CD4-positive, alpha-beta memory T cell (primary cell): ENCODE measurements around the gene STPG2. TPM values are rescaled to one million over a fixed set of nuclear protein-coding genes. Genes with fewer than 3 reads are reported as not detected.
"Not testable (repeated sequence)": the region's sequence is repeated elsewhere in the genome, so short reads cannot be mapped to it uniquely, and the experiment has no call there.

ENCODE experiments used
- CTCF ChIA-PET: fragments of 350-600 bp; sonication (Branson Sonifier 250); formaldehyde crosslinking; loops from one replicate; lab custom pipeline; 2021; ENCODE audit warnings: inconsistent platforms; ENCODE audit not compliant: partially characterized antibody; lab: Charles Lee
- POLR2A ChIA-PET: fragments of 350-600 bp; sonication (Branson Sonifier 250); formaldehyde crosslinking; loops from one replicate; lab custom pipeline; 2021; ENCODE audit not compliant: partially characterized antibody; lab: Charles Lee
- DNase-seq, 5 donors: peaks; one replicate each; pipeline versions ENCODE4 v3.0.0 to v3.0.0-alpha.2; 2020 to 2022; ENCODE audit warnings: mixed read lengths in 1 of 5
- H3K27ac ChIP-seq: one replicate; pipeline ENCODE4 v1.7.0; 2013; ENCODE audit warnings: low read depth, low read length
- H3K27me3 ChIP-seq: 2 replicates; pipeline ENCODE4 v1.7.0; 2013; ENCODE audit warnings: mild to moderate bottlenecking, low read length, moderate library complexity; ENCODE audit not compliant: insufficient read depth
- H3K36me3 ChIP-seq: 2 replicates; pipeline ENCODE4 v1.7.0; 2013; ENCODE audit warnings: mild to moderate bottlenecking, low read length, moderate library complexity; ENCODE audit not compliant: insufficient read depth
- H3K4me1 ChIP-seq: 2 replicates; pipeline ENCODE4 v1.7.0; 2013; ENCODE audit warnings: mild to moderate bottlenecking, low read length, moderate library complexity; ENCODE audit not compliant: insufficient read depth
- H3K4me3 ChIP-seq, 2 donors: one replicate each; pipeline ENCODE4 v1.7.0; 2013; ENCODE audit warnings: low read length in 2 of 2, mild to moderate bottlenecking in 1 of 2
- H3K9me3 ChIP-seq, 2 donors: one replicate each; pipeline ENCODE4 v1.7.0; 2013; ENCODE audit warnings: low read length in 2 of 2, control low read depth in 1 of 2; ENCODE audit not compliant: control insufficient read depth in 1 of 2
- H3K27ac Mint-ChIP-seq, 7 donors: one replicate each; pipeline ENCODE4 v1.8.0; 2020 to 2021; ENCODE audit warnings: mixed read lengths in 7 of 7, mild to moderate bottlenecking in 6 of 7, inconsistent platforms in 3 of 7, moderate library complexity in 3 of 7
- H3K27me3 Mint-ChIP-seq, 2 donors: one replicate each; pipeline ENCODE4 v1.8.0; 2020 to 2021; ENCODE audit warnings: mixed read lengths in 2 of 2
- H3K36me3 Mint-ChIP-seq, 2 donors: one replicate each; pipeline ENCODE4 v1.8.0; 2020 to 2021; ENCODE audit warnings: mixed read lengths in 2 of 2, inconsistent platforms in 1 of 2, mild to moderate bottlenecking in 1 of 2
- H3K4me1 Mint-ChIP-seq, 4 donors: one replicate each; pipeline ENCODE4 v1.8.0; 2020 to 2021; ENCODE audit warnings: mixed read lengths in 4 of 4, mild to moderate bottlenecking in 1 of 4
- H3K4me3 Mint-ChIP-seq, 8 donors: one replicate each; pipeline ENCODE4 v1.8.0; 2020 to 2021; ENCODE audit warnings: mixed read lengths in 8 of 8, mild to moderate bottlenecking in 7 of 8, moderate library complexity in 6 of 8, inconsistent platforms in 3 of 8
- H3K9me3 Mint-ChIP-seq, 8 donors: one replicate each; pipeline ENCODE4 v1.8.0; 2020 to 2021; ENCODE audit warnings: mixed read lengths in 8 of 8, mild to moderate bottlenecking in 5 of 8, inconsistent platforms in 3 of 8, moderate library complexity in 1 of 8
- intact Hi-C: fragments of 100-400 bp; cut with micrococcal nuclease; formaldehyde crosslinking; loops from one replicate; pipeline ENCODE4 v1.15.1; 2023
- polyA plus RNA-seq, 2 donors: library from polyadenylated mRNA; unstranded; fragments of 300-500 nt; fragmentation: Illumina TruSeq; gene quantifications; one replicate each; pipeline ENCODE4 v1.2.3, GENCODE V29; 2021
- total RNA-seq, 2 experiments: library from RNA; stranded (reverse); gene quantifications; one replicate each; pipeline ENCODE4 v1.2.3, GENCODE V29; 2021

Gene STPG2
- total and polyA plus RNA-seq, 4 experiments from 2014 or later: 0.47 to 0.84 TPM; not detected in 2

DNA sequence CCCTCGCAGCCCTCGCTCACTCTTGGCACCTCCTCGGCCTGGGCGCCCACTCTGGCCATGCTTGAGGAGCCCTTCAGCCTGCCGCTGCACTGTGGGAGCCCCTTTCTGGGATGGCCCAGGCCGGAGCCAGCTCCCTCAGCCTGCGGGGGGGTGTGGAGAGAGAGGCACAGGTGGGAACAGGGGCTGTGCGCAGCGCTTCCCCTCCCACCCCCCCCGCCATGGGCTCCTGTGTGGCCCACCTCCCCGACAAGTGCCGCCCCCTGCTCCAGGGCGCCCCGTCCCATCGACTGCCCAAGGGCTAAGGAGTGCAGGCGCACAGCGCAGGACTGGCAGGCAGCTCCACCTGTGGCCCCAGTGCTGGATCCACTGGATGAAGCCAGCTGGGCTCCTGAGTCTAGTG, 220.2 kb downstream of the STPG2 start:
- POLR2A ChIA-PET: no interaction called here
- intact Hi-C loops: no loop called here

DNA sequence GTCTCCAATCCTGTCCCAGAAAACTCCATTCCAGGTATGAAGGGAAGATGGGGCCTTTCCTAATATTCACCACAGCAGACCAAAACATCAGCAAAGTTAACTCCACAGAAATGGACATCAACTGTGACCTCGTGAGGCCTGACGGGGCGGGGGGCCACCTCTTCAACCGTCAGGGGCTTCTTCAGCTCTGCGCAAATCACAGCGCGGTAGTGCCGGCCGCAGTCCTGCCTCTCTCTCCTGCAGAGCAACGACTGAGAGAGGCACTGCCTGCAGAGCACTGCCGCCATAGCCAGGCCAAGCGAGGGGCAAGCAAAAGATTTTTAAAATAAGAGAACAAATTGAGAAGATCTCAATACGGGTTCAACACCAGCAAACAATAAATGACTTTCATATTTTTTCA, 226.2 kb downstream of the STPG2 start:
- intact Hi-C loops: no loop called here
- H3K27ac Mint-ChIP-seq: no peak overlapping the region
- no peaks in the 10 kb centered on the region for H3K4me1 Mint-ChIP-seq
- no peak overlapping the region for H3K4me3 Mint-ChIP-seq
- DNase-seq: peak in 1 of 5 donors; percentile 24
- H3K9me3 Mint-ChIP-seq: peaks cover 0 to 23% (median 6%) of the 10 kb centered on the region in 8 donors
- ChIA-PET CTCF (no interaction called here), POLR2A (no interaction called here)
- no peak overlapping the region for H3K4me3 ChIP-seq
- no peaks in the 10 kb centered on the region for H3K36me3 ChIP-seq
- H3K27ac ChIP-seq: no peak overlapping the region
- no peaks in the 10 kb centered on the region for H3K27me3 ChIP-seq
- H3K36me3 Mint-ChIP-seq: no peaks in the 10 kb centered on the region
- H3K9me3 ChIP-seq: no peaks in the 10 kb centered on the region
- H3K27me3 Mint-ChIP-seq: no peaks in the 10 kb centered on the region
- H3K4me1 ChIP-seq: no peaks in the 10 kb centered on the region

More for the DNA sequence above, 220.2 kb downstream of the STPG2 start:
- no peaks in the 10 kb centered on the region for H3K27me3 Mint-ChIP-seq
- no peaks in the 10 kb centered on the region for H3K36me3 Mint-ChIP-seq
- Histone ChIP-seq H3K9me3 (no peaks in the 10 kb centered on the region), H3K27ac (no peak overlapping the region), H3K4me1 (no peaks in the 10 kb centered on the region), H3K27me3 (no peaks in the 10 kb centered on the region), H3K36me3 (no peaks in the 10 kb centered on the region), H3K4me3 (no peak overlapping the region)
- peaks cover 0 to 9% (median 4%) of the 10 kb centered on the region in 8 donors for H3K9me3 Mint-ChIP-seq
- peak in 1 of 5 donors; percentile 23 for DNase-seq
- H3K4me3 Mint-ChIP-seq: no peak overlapping the region
- CTCF ChIA-PET: no interaction called here
- no peaks in the 10 kb centered on the region for H3K4me1 Mint-ChIP-seq
- no peak overlapping the region for H3K27ac Mint-ChIP-seq

DNA sequence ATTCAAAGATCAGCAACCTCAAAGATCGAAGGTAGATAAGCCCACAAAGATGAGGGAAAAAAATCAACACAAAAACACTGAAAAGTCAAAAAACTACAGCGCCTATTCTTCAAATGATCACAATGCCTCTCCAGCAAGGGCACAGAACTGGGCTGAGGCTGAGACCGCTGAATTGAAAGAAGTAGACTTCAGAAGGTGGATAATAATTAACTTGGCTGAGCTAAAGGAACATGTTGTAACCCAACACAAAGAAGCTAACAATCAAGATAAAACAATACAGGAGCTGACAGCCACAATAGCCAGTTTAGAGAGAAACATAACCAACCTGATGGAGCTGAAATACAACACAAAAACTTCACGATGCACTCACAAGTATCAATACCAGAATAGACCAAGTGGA, 231.1 kb downstream of the STPG2 start:
- DNase-seq: no peak
- H3K36me3 Mint-ChIP-seq: no peaks in the 10 kb centered on the region
- POLR2A ChIA-PET: no interaction called here
- no peak overlapping the region for H3K27ac ChIP-seq
- H3K36me3 ChIP-seq: no peaks in the 10 kb centered on the region
- H3K4me1 ChIP-seq: no peaks in the 10 kb centered on the region
- no peaks in the 10 kb centered on the region for H3K27me3 ChIP-seq
- CTCF ChIA-PET: no interaction called here
- no peaks in the 10 kb centered on the region for H3K9me3 ChIP-seq
- H3K9me3 Mint-ChIP-seq: peaks cover 0 to 25% (median 7%) of the 10 kb centered on the region in 8 donors
- no peaks in the 10 kb centered on the region for H3K4me1 Mint-ChIP-seq
- no peak overlapping the region for H3K27ac Mint-ChIP-seq
- intact Hi-C loops: no loop called here
- no peak overlapping the region for H3K4me3 Mint-ChIP-seq
- H3K27me3 Mint-ChIP-seq: no peaks in the 10 kb centered on the region
- no peak overlapping the region for H3K4me3 ChIP-seq

DNA sequence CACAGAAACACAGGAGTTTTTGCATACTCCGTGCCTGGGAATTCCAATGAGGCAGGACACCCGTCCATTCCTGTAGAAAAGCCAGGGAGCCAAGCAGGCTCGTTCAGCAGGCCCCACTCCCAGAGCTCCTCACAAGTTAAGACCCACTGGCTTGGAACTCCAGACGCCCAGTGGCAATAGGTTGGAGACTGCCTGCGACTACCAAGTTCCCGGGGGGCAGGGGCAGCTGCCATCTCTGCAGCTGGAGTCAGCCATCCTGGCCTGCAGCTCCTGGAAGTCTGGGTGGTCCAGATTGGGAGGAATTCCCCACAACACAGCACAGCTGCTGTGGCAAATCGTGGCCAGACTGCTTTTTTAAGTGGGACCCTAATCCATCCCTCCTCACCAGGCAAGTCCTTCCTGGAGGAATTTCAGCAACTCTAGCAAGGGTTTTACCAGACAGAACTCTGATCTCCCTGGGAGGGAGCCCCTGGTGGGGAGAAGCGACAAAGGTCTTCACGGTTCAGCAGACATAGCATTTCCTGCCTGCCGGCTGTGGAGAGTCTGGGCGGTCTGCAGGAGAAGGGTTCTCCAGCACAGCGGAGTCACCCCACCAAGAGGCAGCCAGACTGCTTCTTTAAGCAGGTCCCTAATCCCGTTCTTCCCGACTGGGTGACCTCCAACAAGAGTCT, 231.9 kb downstream of the STPG2 start:
- H3K27me3 ChIP-seq: no peaks in the 10 kb centered on the region
- no peak overlapping the region for H3K4me3 ChIP-seq
- no peaks in the 10 kb centered on the region for H3K36me3 Mint-ChIP-seq
- intact Hi-C loops: no loop called here
- H3K4me1 ChIP-seq: no peaks in the 10 kb centered on the region
- no peak overlapping the region for H3K27ac Mint-ChIP-seq
- H3K9me3 ChIP-seq: no peaks in the 10 kb centered on the region
- DNase-seq: no peak
- H3K4me1 Mint-ChIP-seq: no peaks in the 10 kb centered on the region
- H3K27ac ChIP-seq: no peak overlapping the region
- CTCF ChIA-PET: no interaction called here
- H3K4me3 Mint-ChIP-seq: no peak overlapping the region
- H3K27me3 Mint-ChIP-seq: no peaks in the 10 kb centered on the region
- POLR2A ChIA-PET: no interaction called here
- peaks cover 0 to 18% (median 7%) of the 10 kb centered on the region in 8 donors for H3K9me3 Mint-ChIP-seq
- H3K36me3 ChIP-seq: no peaks in the 10 kb centered on the region

DNA sequence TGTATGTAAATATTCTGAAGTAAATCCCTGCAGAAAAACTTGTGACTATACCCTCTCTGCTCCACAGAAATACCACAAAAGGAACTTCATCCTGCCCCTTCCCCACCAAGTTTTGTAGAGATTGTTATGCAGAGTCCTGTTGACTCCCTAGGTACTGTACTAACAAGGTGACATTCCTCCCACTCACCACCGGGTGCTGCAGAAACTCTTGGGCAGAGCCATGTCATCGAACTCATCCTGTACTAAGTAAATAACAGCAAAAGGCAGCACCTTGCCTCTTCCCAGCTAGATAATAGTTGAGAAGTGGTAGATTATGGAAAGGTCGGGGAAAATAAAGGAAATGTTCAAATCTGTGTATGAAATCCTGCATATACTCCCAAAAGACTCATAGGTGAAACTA, 233.3 kb downstream of the STPG2 start:
- DNase-seq: no peak
- Mint-ChIP-seq H3K27me3 (no peaks in the 10 kb centered on the region), H3K36me3 (no peaks in the 10 kb centered on the region), H3K4me1 (no peaks in the 10 kb centered on the region), H3K9me3 (peaks cover 0 to 21% (median 4%) of the 10 kb centered on the region in 8 donors), H3K27ac (no peak overlapping the region), H3K4me3 (no peak overlapping the region)
- CTCF ChIA-PET: no interaction called here
- no peaks in the 10 kb centered on the region for H3K4me1 ChIP-seq
- H3K9me3 ChIP-seq: no peaks in the 10 kb centered on the region
- no peak overlapping the region for H3K4me3 ChIP-seq
- no peak overlapping the region for H3K27ac ChIP-seq
- intact Hi-C loops: no loop called here
- POLR2A ChIA-PET: no interaction called here
- no peaks in the 10 kb centered on the region for H3K36me3 ChIP-seq
- no peaks in the 10 kb centered on the region for H3K27me3 ChIP-seq

DNA sequence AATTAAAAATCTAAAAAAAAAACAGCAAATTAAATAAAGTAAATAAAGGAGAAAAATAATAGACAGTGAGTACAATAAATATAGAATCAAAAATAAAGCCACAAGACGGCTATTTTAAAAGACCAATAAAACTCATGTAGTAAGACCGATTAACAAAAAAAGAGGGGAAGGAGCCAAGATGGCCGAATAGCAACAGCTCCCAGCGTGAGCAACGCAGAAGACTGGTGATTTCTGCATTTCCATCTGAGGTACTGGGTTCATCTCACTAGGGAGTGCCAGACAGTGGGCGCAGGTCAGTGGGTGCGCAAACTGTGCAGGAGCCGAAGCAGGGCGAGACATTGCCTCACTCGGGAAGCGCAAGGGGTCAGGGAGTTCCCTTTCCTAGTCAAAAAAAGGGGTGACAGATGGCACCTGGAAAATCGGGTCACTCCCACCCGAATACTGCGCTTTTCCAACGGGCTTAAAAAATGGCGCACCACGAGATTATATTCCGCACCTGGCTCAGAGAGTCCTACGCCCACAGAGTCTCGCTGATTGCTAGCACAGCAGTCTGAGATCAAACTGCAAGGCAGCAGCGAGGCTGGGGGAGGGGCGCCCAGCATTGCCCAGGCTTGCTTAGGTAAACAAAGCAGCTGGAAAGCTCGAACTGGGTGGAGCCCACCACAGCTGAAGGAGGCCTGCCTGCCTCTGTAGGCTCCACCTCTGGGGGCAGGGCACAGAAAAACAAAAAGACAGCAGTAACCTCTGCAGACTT, 239.7 kb downstream of the STPG2 start:
- POLR2A ChIA-PET, H3K27me3 ChIP-seq, H3K9me3 ChIP-seq, H3K4me1 Mint-ChIP-seq, H3K27ac ChIP-seq, H3K4me3 ChIP-seq, intact Hi-C loops, H3K4me3 Mint-ChIP-seq, H3K27ac Mint-ChIP-seq, H3K27me3 Mint-ChIP-seq, DNase-seq, H3K4me1 ChIP-seq, CTCF ChIA-PET, H3K36me3 Mint-ChIP-seq, H3K36me3 ChIP-seq: not testable (repeated sequence)
- H3K9me3 Mint-ChIP-seq: peaks cover 2 to 20% (median 11%) of the 10 kb centered on the region in 8 donors

DNA sequence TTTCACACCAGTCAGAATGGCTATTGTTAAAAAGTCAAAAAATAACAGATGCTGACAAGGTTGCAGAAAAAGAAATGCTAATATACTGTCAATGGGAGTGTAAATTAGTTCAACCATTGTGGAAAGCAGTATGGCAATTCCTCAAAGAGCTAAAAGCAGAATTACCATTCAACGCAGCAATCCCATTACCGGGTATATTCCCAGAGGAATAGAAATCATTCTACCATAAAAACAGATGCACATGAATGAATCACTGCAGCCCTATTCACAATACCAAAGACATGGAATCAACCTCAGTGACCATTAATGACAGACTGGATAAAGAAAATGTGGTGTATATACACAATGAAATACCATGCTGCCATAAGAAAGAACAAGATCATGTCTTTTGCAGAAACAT, 243.0 kb downstream of the STPG2 start:
- no peak for DNase-seq
- no peaks in the 10 kb centered on the region for H3K36me3 Mint-ChIP-seq
- Histone ChIP-seq H3K36me3 (no peaks in the 10 kb centered on the region), H3K4me3 (no peak overlapping the region), H3K4me1 (no peaks in the 10 kb centered on the region), H3K27ac (no peak overlapping the region), H3K9me3 (no peaks in the 10 kb centered on the region), H3K27me3 (no peaks in the 10 kb centered on the region)
- peak overlapping the region in 1 of 7 donors; percentile 33 for H3K27ac Mint-ChIP-seq
- intact Hi-C loops: no loop called here
- no peak overlapping the region for H3K4me3 Mint-ChIP-seq
- peaks cover 2 to 22% (median 8%) of the 10 kb centered on the region in 8 donors for H3K9me3 Mint-ChIP-seq
- ChIA-PET CTCF (no interaction called here), POLR2A (no interaction called here)
- no peaks in the 10 kb centered on the region for H3K4me1 Mint-ChIP-seq
- H3K27me3 Mint-ChIP-seq: no peaks in the 10 kb centered on the region
